H9 (cell line): ENCODE results near the gene HEATR3. TPM values are rescaled to one million over a fixed set of nuclear protein-coding genes. Genes with fewer than 3 reads are reported as not detected.

Experiments used
- DNase-seq: peaks from one replicate; pipeline ENCODE4 v3.0.0-alpha.2; 2017
- H2AFZ ChIP-seq: one replicate; pipeline ENCODE4 v1.6.1; 2013; ENCODE audit warnings: mild to moderate bottlenecking, low read length, control low read depth, moderate library complexity
- H2AK5ac ChIP-seq: 2 replicates; pipeline ENCODE4 v1.6.1; 2013; ENCODE audit warnings: low read length, control low read depth, mixed read lengths; ENCODE audit not compliant: insufficient read length
- H2BK120ac ChIP-seq: one replicate; pipeline ENCODE4 v1.6.1; 2013; ENCODE audit warnings: low read depth, mild to moderate bottlenecking, low read length, control low read depth, inconsistent platforms; ENCODE audit not compliant: poor library complexity, severe bottlenecking
- H2BK12ac ChIP-seq: 2 replicates; pipeline ENCODE4 v1.6.1; 2013; ENCODE audit warnings: low read length, control low read depth, mixed read lengths, low read depth; ENCODE audit not compliant: insufficient read length
- H2BK15ac ChIP-seq: 2 replicates; pipeline ENCODE4 v1.6.1; 2013; ENCODE audit warnings: low read depth, low read length, control low read depth
- H2BK20ac ChIP-seq: one replicate; pipeline ENCODE4 v1.6.1; 2013; ENCODE audit warnings: low read depth, mild to moderate bottlenecking, low read length, control low read depth, inconsistent platforms; ENCODE audit not compliant: poor library complexity, severe bottlenecking
- H2BK5ac ChIP-seq: 2 replicates; pipeline ENCODE4 v1.6.1; 2013; ENCODE audit warnings: low read length, control low read depth, mixed read lengths; ENCODE audit not compliant: insufficient read length
- H3K14ac ChIP-seq: 2 replicates; pipeline ENCODE4 v1.6.1; 2013; ENCODE audit warnings: low read length, control low read depth; ENCODE audit not compliant: insufficient read depth
- H3K18ac ChIP-seq: 2 replicates; pipeline ENCODE4 v1.6.1; 2013; ENCODE audit warnings: low read depth, mild to moderate bottlenecking, mixed read lengths, low read length, control low read depth; ENCODE audit not compliant: insufficient read length
- H3K23ac ChIP-seq: 2 replicates; pipeline ENCODE4 v1.6.1; 2013; ENCODE audit warnings: low read length, control low read depth, mixed read lengths, low read depth; ENCODE audit not compliant: insufficient read length
- H3K23me2 ChIP-seq: 2 replicates; pipeline ENCODE4 v1.6.1; 2013; ENCODE audit warnings: low read depth, mild to moderate bottlenecking, mixed read lengths, low read length, control low read depth; ENCODE audit not compliant: insufficient read length, poor library complexity, severe bottlenecking
- H3K27ac ChIP-seq: 2 replicates; pipeline ENCODE4 v1.5.1; 2013; ENCODE audit warnings: low read length, control low read depth, mixed read lengths, low read depth; ENCODE audit not compliant: insufficient read length
- H3K27me3 ChIP-seq: 2 replicates; pipeline ENCODE4 v1.6.1; 2013; ENCODE audit warnings: low read length, control low read depth, inconsistent platforms; ENCODE audit not compliant: insufficient read depth
- H3K4ac ChIP-seq: 2 replicates; pipeline ENCODE4 v1.6.1; 2013; ENCODE audit warnings: low read depth, mild to moderate bottlenecking, control low read depth, inconsistent platforms, low read length, moderate library complexity
- H3K4me1 ChIP-seq: 2 replicates; pipeline ENCODE4 v1.6.1; 2013; ENCODE audit warnings: low read length, control low read depth, inconsistent platforms; ENCODE audit not compliant: insufficient read depth
- H3K4me2 ChIP-seq: 2 replicates; pipeline ENCODE4 v1.6.1; 2013; ENCODE audit warnings: low read length, control low read depth, mixed read lengths; ENCODE audit not compliant: insufficient read length, insufficient read depth
- H3K56ac ChIP-seq: 2 replicates; pipeline ENCODE4 v1.6.1; 2013; ENCODE audit warnings: low read depth, mild to moderate bottlenecking, mixed read lengths, low read length, control low read depth; ENCODE audit not compliant: insufficient read length
- H3K79me1 ChIP-seq: 2 replicates; pipeline ENCODE4 v1.6.1; 2013; ENCODE audit warnings: low read depth, mild to moderate bottlenecking, moderate library complexity, low read length, control low read depth, inconsistent platforms; ENCODE audit not compliant: insufficient read depth, poor library complexity, severe bottlenecking
- H3K79me2 ChIP-seq: 2 replicates; pipeline ENCODE4 v1.6.1; 2013; ENCODE audit warnings: low read length, control low read depth, inconsistent platforms; ENCODE audit not compliant: insufficient read depth
- H3K9ac ChIP-seq: 2 replicates; pipeline ENCODE4 v1.6.1; 2013; ENCODE audit warnings: low read length, control low read depth, mixed read lengths; ENCODE audit not compliant: insufficient read length; ENCODE audit errors: extremely low read depth
- H3K9me3 ChIP-seq: one replicate; pipeline ENCODE4 v1.6.1; 2013; ENCODE audit warnings: low read depth, low read length, inconsistent platforms; ENCODE audit not compliant: control insufficient read depth
- H3T11ph ChIP-seq: one replicate; pipeline ENCODE4 v1.6.1; 2013; ENCODE audit warnings: mild to moderate bottlenecking, low read length, control low read depth, inconsistent platforms
- H4K20me1 ChIP-seq: one replicate; pipeline ENCODE4 v1.6.1; 2013; ENCODE audit not compliant: control insufficient read depth, insufficient read length, insufficient read depth
- H4K5ac ChIP-seq: 2 replicates; pipeline ENCODE4 v1.6.1; 2013; ENCODE audit warnings: low read depth, mild to moderate bottlenecking, mixed read lengths, low read length, control low read depth; ENCODE audit not compliant: insufficient read length
- H4K8ac ChIP-seq: replicated peaks from 2 replicates; pipeline ENCODE4 v1.6.1; 2013; ENCODE audit warnings: low read length, control low read depth, mixed read lengths, low read depth; ENCODE audit not compliant: insufficient read length
- H4K91ac ChIP-seq: 2 replicates; pipeline ENCODE4 v1.6.1; 2013; ENCODE audit warnings: low read depth, mild to moderate bottlenecking, moderate library complexity, mixed read lengths, low read length, control low read depth; ENCODE audit not compliant: insufficient read length
- H3K27ac Mint-ChIP-seq, 3 experiments: 2 replicates in 2 of 3; 3 replicates in 1 of 3; pipeline ENCODE4 v1.8.0; 2020 to 2021; ENCODE audit warnings: mixed read lengths in 3 of 3, mild to moderate bottlenecking in 1 of 3, moderate library complexity in 1 of 3
- H3K27me3 Mint-ChIP-seq: 2 replicates; pipeline ENCODE4 v1.8.0; 2021; ENCODE audit warnings: low read depth, mild to moderate bottlenecking, moderate library complexity, mixed read lengths
- H3K36me3 Mint-ChIP-seq, 3 experiments: 2 replicates in 2 of 3; 3 replicates in 1 of 3; pipeline ENCODE4 v1.8.0; 2020 to 2021; ENCODE audit warnings: low read depth in 3 of 3, mixed read lengths in 3 of 3; ENCODE audit not compliant: insufficient read depth in 1 of 3
- H3K4me1 Mint-ChIP-seq, 2 experiments: 2 replicates each; pipeline ENCODE4 v1.8.0; 2020; ENCODE audit warnings: mixed read lengths in 2 of 2
- H3K4me3 Mint-ChIP-seq, 2 experiments: 2 replicates in 1 of 2; 3 replicates in 1 of 2; pipeline ENCODE4 v1.8.0; 2020 to 2021; ENCODE audit warnings: mild to moderate bottlenecking in 2 of 2, mixed read lengths in 2 of 2, moderate library complexity in 1 of 2
- H3K9me3 Mint-ChIP-seq, 2 experiments: 2 replicates in 1 of 2; 3 replicates in 1 of 2; pipeline ENCODE4 v1.8.0; 2020; ENCODE audit warnings: mild to moderate bottlenecking in 2 of 2, mixed read lengths in 2 of 2, moderate library complexity in 1 of 2
- CTCF ChIP-seq: fragments of 200-600 bp; sonication (generic); conservative IDR thresholded peaks from 3 replicates; pipeline ENCODE4 v1.8.0; 2021; ENCODE audit warnings: antibody characterized with exemption, mild to moderate bottlenecking
- WGBS: extraction: QIAGEN DNeasy Blood & Tissue Kit; methylation state at CpG from one replicate; pipeline ENCODE4 v1.1.7; 2013; ENCODE audit warnings: missing lambda C conversion rate, low lambda C conversion rate, mixed read lengths; ENCODE audit not compliant: insufficient read length; ENCODE audit errors: extremely low coverage; 5-methylcytosine and 5-hydroxymethylcytosine counted together
- total RNA-seq: library from RNA; stranded (reverse); gene quantifications from 2 replicates; pipeline ENCODE4 v1.2.1, GENCODE V29; 2021

The HEATR3 gene
- total RNA-seq, 1 experiment from 2014 or later, result 26.5 TPM

GRCh38 chr16:50040710-50041109, 25.1 kb upstream of the HEATR3 start:
- Histone ChIP-seq H3K14ac (no peak overlapping the region), H3K79me1 (no peaks in the 10 kb centered on the region), H3K18ac (no peak overlapping the region), H3K23ac (no peak overlapping the region), H2BK15ac (no peak overlapping the region), H3K27ac (no peak overlapping the region), H3K4me1 (peaks cover 2% of the 10 kb centered on the region; the same call in 1 of the 2 replicates), H3K27me3 (no peaks in the 10 kb centered on the region), H2BK20ac (no peak overlapping the region), H2BK5ac (no peak overlapping the region), H3K4ac (no peak overlapping the region), H2BK12ac (no peak overlapping the region), H3K23me2 (no peaks in the 10 kb centered on the region), H3T11ph (no peak overlapping the region), H3K9ac (no peak overlapping the region), H4K8ac (no peak overlapping the region), H4K20me1 (no peaks in the 10 kb centered on the region), H3K79me2 (no peaks in the 10 kb centered on the region), H3K4me2 (no peak overlapping the region), H4K91ac (no peak overlapping the region), H4K5ac (no peak overlapping the region), H2AK5ac (no peak overlapping the region), H2AFZ (no peak overlapping the region), H3K56ac (no peak overlapping the region), H3K9me3 (no peaks in the 10 kb centered on the region), H2BK120ac (no peak overlapping the region)
- no peak overlapping the region for H3K27ac Mint-ChIP-seq
- no peak for TF ChIP-seq CTCF
- no CpG with 5 or more reads among the region's 1 CpG for WGBS
- no peak for DNase-seq
- peaks cover 0 to 7% (median 0%) of the 10 kb centered on the region in 3 experiments; a peak in 2 of 7 replicates for H3K36me3 Mint-ChIP-seq
- peaks cover 3% of the 10 kb centered on the region; the same call in 1 of the 2 replicates for H3K27me3 Mint-ChIP-seq
- H3K4me3 Mint-ChIP-seq, result no peak overlapping the region
- H3K9me3 Mint-ChIP-seq, result no peaks in the 10 kb centered on the region
- peaks cover 4 to 5% of the 10 kb centered on the region in 2 experiments for H3K4me1 Mint-ChIP-seq
